ENCODE measurements around the gene TDRD12. TPM values are rescaled to one million over a fixed set of nuclear protein-coding genes. Genes with fewer than 3 reads are reported as not detected.

TDRD12 gene
- total RNA-seq, 1 experiment from 2014 or later: not detected

DNA sequence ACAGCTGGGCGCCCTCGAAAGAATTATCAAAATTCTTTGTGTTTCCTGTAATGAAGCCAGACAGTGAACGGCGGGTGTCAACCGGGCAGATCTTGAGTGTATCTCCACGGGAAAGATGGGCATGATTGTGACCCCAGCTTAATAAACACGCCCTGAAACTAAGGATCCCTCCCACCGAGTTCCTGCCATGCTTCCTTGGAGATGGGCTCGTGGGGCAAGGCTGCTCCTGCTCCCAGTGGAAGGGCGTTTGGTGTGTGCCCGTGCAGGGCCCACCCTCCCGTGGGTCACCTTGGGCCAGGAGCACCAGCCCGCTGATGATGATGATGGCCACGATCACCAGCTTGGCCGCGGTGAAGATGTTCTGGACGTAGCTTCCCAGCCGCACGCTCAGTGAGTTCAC is 142.6 kb downstream of the TDRD12 start:
- Histone ChIP-seq H3K4me3 (ENCODE audit: low read length) (no peak overlapping the region), H3K9me3 (ENCODE audit: low read length) (no peaks in the 10 kb centered on the region), H3K27me3 (ENCODE audit: low read length) (no peaks in the 10 kb centered on the region), H2AFZ (ENCODE audit: low read length) (no peak overlapping the region), H3K9ac (ENCODE audit: low read length) (no peak overlapping the region), H3K9me2 (replicated peaks; ENCODE audit: insufficient read depth, low read length) (no peaks in the 10 kb centered on the region), H3K27ac (ENCODE audit: low read length) (no peak overlapping the region), H4K20me1 (ENCODE audit: insufficient read depth, low read depth, low read length) (no peaks in the 10 kb centered on the region), H3K79me2 (ENCODE audit: low read length) (no peaks in the 10 kb centered on the region), H3K4me2 (ENCODE audit: low read depth, low read length, poor library complexity, severe bottlenecking) (no peak overlapping the region), H3K36me3 (ENCODE audit: insufficient read depth, low read length) (no peaks in the 10 kb centered on the region), H3K4me1 (ENCODE audit: low read length) (peaks cover 4% of the 10 kb centered on the region)
- DNase-seq: no peak

DNA sequence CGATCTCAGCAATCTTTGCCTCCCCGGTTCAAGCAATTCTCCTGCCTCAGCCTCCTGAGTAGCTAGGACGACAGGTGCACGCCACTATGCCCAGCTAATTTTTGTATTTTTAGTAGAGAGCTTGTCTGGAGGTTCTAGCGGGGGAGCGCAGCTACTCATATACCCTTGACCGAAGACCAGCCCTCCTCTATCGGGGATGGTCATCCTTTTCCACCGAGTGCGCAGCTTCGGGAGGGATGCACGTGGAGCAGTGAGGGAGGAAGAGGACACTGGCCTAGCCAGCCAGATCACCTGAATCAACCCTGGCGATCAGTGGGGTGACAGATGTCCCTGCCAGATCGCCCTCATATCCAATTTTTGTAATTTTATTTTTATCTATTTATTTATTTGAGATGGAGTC is 143.2 kb downstream of the TDRD12 start:
- Histone ChIP-seq H4K20me1 (ENCODE audit: insufficient read depth, low read depth, low read length) (no peaks in the 10 kb centered on the region), H3K9ac (ENCODE audit: low read length) (no peak overlapping the region), H3K4me2 (ENCODE audit: low read depth, low read length, poor library complexity, severe bottlenecking) (no peak overlapping the region), H3K79me2 (ENCODE audit: low read length) (no peaks in the 10 kb centered on the region), H3K27me3 (ENCODE audit: low read length) (no peaks in the 10 kb centered on the region), H2AFZ (ENCODE audit: low read length) (no peak overlapping the region), H3K36me3 (ENCODE audit: insufficient read depth, low read length) (no peaks in the 10 kb centered on the region), H3K4me3 (ENCODE audit: low read length) (no peak overlapping the region), H3K9me3 (ENCODE audit: low read length) (no peaks in the 10 kb centered on the region), H3K4me1 (ENCODE audit: low read length) (peaks cover 4% of the 10 kb centered on the region), H3K9me2 (replicated peaks; ENCODE audit: insufficient read depth, low read length) (no peaks in the 10 kb centered on the region), H3K27ac (ENCODE audit: low read length) (no peak overlapping the region)
- DNase-seq: no peak

DNA sequence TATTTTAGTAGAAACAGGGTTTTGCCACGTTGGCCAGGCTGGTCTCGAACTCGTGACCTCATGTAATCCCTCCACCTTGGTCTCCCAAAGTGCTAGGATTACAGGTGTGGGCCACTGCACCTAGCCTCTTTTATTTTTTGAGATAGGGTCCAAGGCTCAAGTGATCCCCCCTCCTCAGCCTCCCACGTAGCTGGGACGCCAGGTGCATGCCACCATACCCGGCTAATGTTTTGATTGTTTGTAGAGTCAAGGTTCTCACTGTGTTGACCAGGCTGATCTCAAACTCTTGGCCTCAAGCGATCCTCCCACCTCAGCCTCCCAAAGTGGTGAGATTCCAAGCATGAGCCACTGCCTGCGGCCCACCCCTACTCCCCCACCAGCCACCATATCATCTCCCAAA is 143.7 kb downstream of the TDRD12 start:
- Histone ChIP-seq H3K27me3 (ENCODE audit: low read length) (no peaks in the 10 kb centered on the region), H3K79me2 (ENCODE audit: low read length) (no peaks in the 10 kb centered on the region), H3K4me1 (ENCODE audit: low read length) (peaks cover 4% of the 10 kb centered on the region), H3K9me3 (ENCODE audit: low read length) (no peaks in the 10 kb centered on the region), H3K9me2 (replicated peaks; ENCODE audit: insufficient read depth, low read length) (no peaks in the 10 kb centered on the region), H3K4me2 (ENCODE audit: low read depth, low read length, poor library complexity, severe bottlenecking) (no peak overlapping the region), H3K4me3 (ENCODE audit: low read length) (no peak overlapping the region), H3K9ac (ENCODE audit: low read length) (no peak overlapping the region), H2AFZ (ENCODE audit: low read length) (no peak overlapping the region), H3K27ac (ENCODE audit: low read length) (no peak overlapping the region), H4K20me1 (ENCODE audit: insufficient read depth, low read depth, low read length) (no peaks in the 10 kb centered on the region), H3K36me3 (ENCODE audit: insufficient read depth, low read length) (no peaks in the 10 kb centered on the region)
- no peak for DNase-seq

DNA sequence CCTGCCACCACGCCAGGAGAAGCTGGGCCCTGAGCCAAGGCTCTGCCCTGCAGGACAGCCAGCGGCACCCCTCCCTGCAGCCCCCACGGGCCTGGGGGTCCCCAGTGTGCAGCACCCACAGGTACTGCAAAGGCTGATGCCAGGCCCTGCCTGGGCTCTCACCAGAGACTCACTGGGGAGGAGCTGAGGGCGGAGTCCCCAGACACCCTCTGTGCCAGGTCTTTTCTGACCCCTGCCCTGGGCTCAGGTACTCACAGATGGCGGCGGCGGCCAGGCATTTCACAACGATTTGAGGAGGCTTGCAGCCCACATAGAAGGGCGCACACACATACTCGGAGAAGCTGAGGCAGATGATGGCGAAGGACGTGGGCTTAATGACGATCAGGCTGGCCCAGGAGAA is 144.3 kb downstream of the TDRD12 start:
- no peak overlapping the region for H3K9ac ChIP-seq (ENCODE audit: low read length)
- no peaks in the 10 kb centered on the region for H4K20me1 ChIP-seq (ENCODE audit: insufficient read depth, low read depth, low read length)
- H2AFZ ChIP-seq (ENCODE audit: low read length): no peak overlapping the region
- H3K9me3 ChIP-seq (ENCODE audit: low read length): no peaks in the 10 kb centered on the region
- no peak overlapping the region for H3K4me2 ChIP-seq (ENCODE audit: low read depth, low read length, poor library complexity, severe bottlenecking)
- H3K4me3 ChIP-seq (ENCODE audit: low read length): no peak overlapping the region
- no peak overlapping the region for H3K27ac ChIP-seq (ENCODE audit: low read length)
- no peaks in the 10 kb centered on the region for H3K79me2 ChIP-seq (ENCODE audit: low read length)
- H3K4me1 ChIP-seq (ENCODE audit: low read length): peaks cover 4% of the 10 kb centered on the region
- no peaks in the 10 kb centered on the region for H3K9me2 ChIP-seq (replicated peaks; ENCODE audit: insufficient read depth, low read length)
- no peaks in the 10 kb centered on the region for H3K27me3 ChIP-seq (ENCODE audit: low read length)
- no peaks in the 10 kb centered on the region for H3K36me3 ChIP-seq (ENCODE audit: insufficient read depth, low read length)
- DNase-seq: no peak

DNA sequence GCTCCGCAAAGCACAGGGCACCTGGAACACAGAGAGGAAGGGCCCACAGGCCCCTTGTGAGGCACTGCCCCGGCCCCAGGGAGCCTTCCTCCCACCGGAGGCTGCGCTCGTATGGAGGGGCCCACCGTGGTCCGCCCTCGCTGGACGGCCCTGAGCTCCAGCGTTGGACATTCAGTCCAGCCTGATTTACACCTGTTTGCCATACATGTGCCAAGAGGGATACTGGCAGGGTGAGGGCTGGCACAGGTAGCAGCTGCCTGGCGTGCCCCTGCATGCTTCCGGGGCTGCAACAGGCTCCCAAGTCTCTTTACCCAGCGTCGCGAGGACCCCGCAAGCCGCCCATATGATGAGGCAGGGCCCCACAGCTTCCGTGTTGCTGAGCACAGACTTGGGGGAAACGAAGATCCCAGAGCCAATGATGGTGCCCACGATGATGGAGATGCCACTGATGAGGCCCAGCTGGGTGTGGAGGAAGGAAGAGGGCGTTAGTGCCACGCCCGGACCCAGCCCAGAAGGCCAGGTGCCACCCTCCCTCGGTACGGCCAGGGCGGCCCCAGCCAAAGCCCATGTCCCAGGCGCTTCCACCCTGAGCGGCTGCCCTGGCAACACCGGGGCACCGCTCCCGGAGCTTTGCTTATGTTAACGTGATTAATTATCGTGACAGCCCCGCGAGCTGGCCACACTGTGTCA is 144.9 kb downstream of the TDRD12 start:
- no peak overlapping the region for H3K27ac ChIP-seq (ENCODE audit: low read length)
- H3K4me1 ChIP-seq (ENCODE audit: low read length): peaks cover 4% of the 10 kb centered on the region
- H3K36me3 ChIP-seq (ENCODE audit: insufficient read depth, low read length): no peaks in the 10 kb centered on the region
- no peak overlapping the region for H3K9ac ChIP-seq (ENCODE audit: low read length)
- no peaks in the 10 kb centered on the region for H3K9me2 ChIP-seq (replicated peaks; ENCODE audit: insufficient read depth, low read length)
- no peaks in the 10 kb centered on the region for H4K20me1 ChIP-seq (ENCODE audit: insufficient read depth, low read depth, low read length)
- no peak overlapping the region for H3K4me3 ChIP-seq (ENCODE audit: low read length)
- no peak for DNase-seq
- H2AFZ ChIP-seq (ENCODE audit: low read length): no peak overlapping the region
- H3K4me2 ChIP-seq (ENCODE audit: low read depth, low read length, poor library complexity, severe bottlenecking): no peak overlapping the region
- H3K79me2 ChIP-seq (ENCODE audit: low read length): no peaks in the 10 kb centered on the region
- no peaks in the 10 kb centered on the region for H3K27me3 ChIP-seq (ENCODE audit: low read length)
- H3K9me3 ChIP-seq (ENCODE audit: low read length): no peaks in the 10 kb centered on the region

DNA sequence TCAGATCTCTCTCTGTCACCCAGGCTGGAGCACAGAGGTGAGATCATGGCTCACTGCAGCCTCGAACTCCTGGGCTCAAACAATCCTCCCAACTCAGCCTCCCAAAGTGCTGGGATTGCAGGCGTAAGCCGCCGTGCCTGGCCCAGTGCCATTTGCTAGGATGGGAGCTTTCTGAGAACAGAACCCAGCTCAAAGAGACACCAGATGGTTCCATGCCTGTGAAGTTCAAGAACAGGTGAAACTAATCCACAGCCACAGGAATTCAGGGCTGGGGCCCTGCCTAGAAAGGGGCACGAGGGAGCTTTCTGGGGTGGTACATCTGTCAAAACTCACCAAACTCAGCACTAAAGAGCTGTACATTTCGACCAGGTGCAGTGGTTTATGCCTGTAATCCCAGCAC is 145.8 kb downstream of the TDRD12 start:
- Histone ChIP-seq H3K27me3 (ENCODE audit: low read length) (no peaks in the 10 kb centered on the region), H3K27ac (ENCODE audit: low read length) (no peak overlapping the region), H3K79me2 (ENCODE audit: low read length) (no peaks in the 10 kb centered on the region), H3K9ac (ENCODE audit: low read length) (no peak overlapping the region), H2AFZ (ENCODE audit: low read length) (no peak overlapping the region), H3K36me3 (ENCODE audit: insufficient read depth, low read length) (no peaks in the 10 kb centered on the region), H3K4me1 (ENCODE audit: low read length) (peaks cover 4% of the 10 kb centered on the region), H3K4me3 (ENCODE audit: low read length) (no peak overlapping the region), H3K9me3 (ENCODE audit: low read length) (no peaks in the 10 kb centered on the region), H3K4me2 (ENCODE audit: low read depth, low read length, poor library complexity, severe bottlenecking) (no peak overlapping the region), H4K20me1 (ENCODE audit: insufficient read depth, low read depth, low read length) (no peaks in the 10 kb centered on the region), H3K9me2 (replicated peaks; ENCODE audit: insufficient read depth, low read length) (no peaks in the 10 kb centered on the region)
- no peak for DNase-seq

DNA sequence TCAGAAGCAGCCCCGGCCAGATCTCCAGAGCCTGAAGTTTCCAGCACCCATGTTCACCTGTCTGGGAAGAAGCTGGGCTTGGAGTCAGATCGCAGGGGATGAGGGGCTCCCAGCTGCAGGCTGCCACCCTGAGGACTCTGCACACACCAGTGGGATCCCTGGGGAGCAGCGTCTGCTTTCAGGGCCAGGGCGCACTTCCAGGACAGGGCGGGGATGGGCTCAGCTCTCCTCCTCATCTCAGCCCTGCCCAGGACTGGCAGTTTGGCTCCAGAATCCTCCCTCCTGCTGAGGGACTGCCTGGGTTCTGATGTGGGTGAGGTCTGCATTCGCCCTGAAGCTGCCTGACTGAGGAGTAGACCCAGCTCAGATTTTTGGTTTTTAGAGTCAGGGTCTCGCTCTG is 146.5 kb downstream of the TDRD12 start:
- H3K9me2 ChIP-seq (replicated peaks; ENCODE audit: insufficient read depth, low read length): no peaks in the 10 kb centered on the region
- DNase-seq: no peak
- no peaks in the 10 kb centered on the region for H4K20me1 ChIP-seq (ENCODE audit: insufficient read depth, low read depth, low read length)
- H3K36me3 ChIP-seq (ENCODE audit: insufficient read depth, low read length): no peaks in the 10 kb centered on the region
- no peak overlapping the region for H3K4me3 ChIP-seq (ENCODE audit: low read length)
- no peaks in the 10 kb centered on the region for H3K27me3 ChIP-seq (ENCODE audit: low read length)
- H3K27ac ChIP-seq (ENCODE audit: low read length): no peak overlapping the region
- no peaks in the 10 kb centered on the region for H3K9me3 ChIP-seq (ENCODE audit: low read length)
- no peak overlapping the region for H3K9ac ChIP-seq (ENCODE audit: low read length)
- H3K79me2 ChIP-seq (ENCODE audit: low read length): no peaks in the 10 kb centered on the region
- H2AFZ ChIP-seq (ENCODE audit: low read length): no peak overlapping the region
- H3K4me1 ChIP-seq (ENCODE audit: low read length): peaks cover 4% of the 10 kb centered on the region
- H3K4me2 ChIP-seq (ENCODE audit: low read depth, low read length, poor library complexity, severe bottlenecking): no peak overlapping the region

DNA sequence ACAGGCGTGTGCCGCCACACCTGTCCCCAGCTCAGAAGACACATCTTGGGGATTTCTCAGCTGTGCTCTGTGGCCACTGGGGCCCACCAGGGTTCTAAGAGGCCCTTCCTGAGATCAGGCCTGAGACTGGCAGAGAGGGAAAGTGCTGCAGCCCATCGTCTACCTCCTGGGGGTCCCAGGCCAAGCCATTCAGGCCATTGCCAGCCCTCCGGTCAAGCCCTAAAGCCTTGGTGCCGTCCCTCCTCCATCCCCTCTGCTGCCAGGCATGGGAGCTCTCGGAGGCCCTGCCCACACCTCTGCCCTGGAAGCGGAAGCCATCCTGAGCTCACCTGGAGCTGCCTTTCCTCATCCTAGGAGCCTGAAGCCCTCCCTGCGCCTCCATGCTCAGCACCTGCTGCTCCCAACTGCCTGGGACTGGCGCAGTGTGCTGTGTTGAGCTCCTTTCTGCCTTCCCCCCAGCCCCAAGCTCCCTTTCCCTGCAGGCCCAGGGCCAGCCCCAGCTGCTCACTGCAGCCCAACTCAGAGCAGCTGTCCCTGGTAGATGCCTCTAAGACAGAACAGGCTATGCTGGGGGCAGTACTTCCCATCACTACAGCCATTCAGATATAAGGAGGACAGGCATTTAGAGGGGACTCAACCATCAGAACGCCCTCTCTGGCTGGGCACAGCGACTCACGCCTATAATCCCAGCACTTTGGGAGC is 147.1 kb downstream of the TDRD12 start:
- Histone ChIP-seq H3K36me3 (ENCODE audit: insufficient read depth, low read length) (no peaks in the 10 kb centered on the region), H4K20me1 (ENCODE audit: insufficient read depth, low read depth, low read length) (no peaks in the 10 kb centered on the region), H2AFZ (ENCODE audit: low read length) (no peak overlapping the region), H3K4me2 (ENCODE audit: low read depth, low read length, poor library complexity, severe bottlenecking) (no peak overlapping the region), H3K4me3 (ENCODE audit: low read length) (no peak overlapping the region), H3K9me3 (ENCODE audit: low read length) (no peaks in the 10 kb centered on the region), H3K4me1 (ENCODE audit: low read length) (peaks cover 4% of the 10 kb centered on the region), H3K27ac (ENCODE audit: low read length) (no peak overlapping the region), H3K79me2 (ENCODE audit: low read length) (no peaks in the 10 kb centered on the region), H3K27me3 (ENCODE audit: low read length) (no peaks in the 10 kb centered on the region), H3K9me2 (replicated peaks; ENCODE audit: insufficient read depth, low read length) (no peaks in the 10 kb centered on the region), H3K9ac (ENCODE audit: low read length) (no peak overlapping the region)
- no peak for DNase-seq

Measured in Karpas-422 (cell line).